Activated gamma-delta T cell (primary cell): ENCODE results near the gene TNXB.
"Not testable (repeated sequence)": the region's sequence is repeated elsewhere in the genome, so short reads cannot be mapped to it uniquely, and the experiment has no call there.

ENCODE experiments used
- DNase-seq: peaks from one replicate; lab custom pipeline; 2025; lab: John Stamatoyannopoulos, UW

Gene TNXB

DNA sequence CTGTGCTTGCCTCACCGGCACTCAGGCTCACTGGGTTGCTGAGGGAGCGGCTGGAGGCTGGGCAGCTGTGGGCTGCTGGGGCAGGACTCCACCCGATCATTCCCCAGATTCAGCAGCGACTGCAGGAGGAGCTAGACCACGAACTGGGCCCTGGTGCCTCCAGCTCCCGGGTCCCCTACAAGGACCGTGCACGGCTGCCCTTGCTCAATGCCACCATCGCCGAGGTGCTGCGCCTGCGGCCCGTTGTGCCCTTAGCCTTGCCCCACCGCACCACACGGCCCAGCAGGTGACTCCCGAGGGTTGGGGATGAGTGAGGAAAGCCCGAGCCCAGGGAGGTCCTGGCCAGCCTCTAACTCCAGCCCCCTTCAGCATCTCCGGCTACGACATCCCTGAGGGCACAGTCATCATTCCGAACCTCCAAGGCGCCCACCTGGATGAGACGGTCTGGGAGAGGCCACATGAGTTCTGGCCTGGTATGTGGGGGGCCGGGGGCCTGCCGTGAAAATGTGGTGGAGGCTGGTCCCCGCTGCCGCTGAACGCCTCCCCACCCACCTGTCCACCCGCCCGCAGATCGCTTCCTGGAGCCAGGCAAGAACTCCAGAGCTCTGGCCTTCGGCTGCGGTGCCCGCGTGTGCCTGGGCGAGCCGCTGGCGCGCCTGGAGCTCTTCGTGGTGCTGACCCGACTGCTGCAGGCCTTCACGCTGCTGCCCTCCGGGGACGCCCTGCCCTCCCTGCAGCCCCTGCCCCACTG is 68.7 kb downstream of the TNXB start:
- not testable (repeated sequence) for DNase-seq

DNA sequence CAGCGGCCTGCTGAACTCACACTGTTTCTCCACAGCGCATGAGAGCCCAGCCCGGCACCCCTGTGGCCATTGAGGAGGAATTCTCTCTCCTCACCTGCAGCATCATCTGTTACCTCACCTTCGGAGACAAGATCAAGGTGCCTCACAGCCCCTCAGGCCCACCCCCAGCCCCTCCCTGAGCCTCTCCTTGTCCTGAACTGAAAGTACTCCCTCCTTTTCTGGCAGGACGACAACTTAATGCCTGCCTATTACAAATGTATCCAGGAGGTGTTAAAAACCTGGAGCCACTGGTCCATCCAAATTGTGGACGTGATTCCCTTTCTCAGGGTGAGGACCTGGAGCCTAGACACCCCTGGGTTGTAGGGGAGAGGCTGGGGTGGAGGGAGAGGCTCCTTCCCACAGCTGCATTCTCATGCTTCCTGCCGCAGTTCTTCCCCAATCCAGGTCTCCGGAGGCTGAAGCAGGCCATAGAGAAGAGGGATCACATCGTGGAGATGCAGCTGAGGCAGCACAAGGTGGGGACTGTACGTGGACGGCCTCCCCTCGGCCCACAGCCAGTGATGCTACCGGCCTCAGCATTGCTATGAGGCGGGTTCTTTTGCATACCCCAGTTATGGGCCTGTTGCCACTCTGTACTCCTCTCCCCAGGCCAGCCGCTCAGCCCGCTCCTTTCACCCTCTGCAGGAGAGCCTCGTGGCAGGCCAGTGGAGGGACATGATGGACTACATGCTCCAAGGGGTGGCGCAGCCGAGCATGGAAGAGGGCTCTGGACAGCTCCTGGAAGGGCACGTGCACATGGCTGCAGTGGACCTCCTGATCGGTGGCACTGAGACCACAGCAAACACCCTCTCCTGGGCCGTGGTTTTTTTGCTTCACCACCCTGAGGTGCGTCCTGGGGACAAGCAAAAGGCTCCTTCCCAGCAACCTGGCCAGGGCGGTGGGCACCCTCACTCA is 69.5 kb downstream of the TNXB start:
- DNase-seq, result not testable (repeated sequence)

DNA sequence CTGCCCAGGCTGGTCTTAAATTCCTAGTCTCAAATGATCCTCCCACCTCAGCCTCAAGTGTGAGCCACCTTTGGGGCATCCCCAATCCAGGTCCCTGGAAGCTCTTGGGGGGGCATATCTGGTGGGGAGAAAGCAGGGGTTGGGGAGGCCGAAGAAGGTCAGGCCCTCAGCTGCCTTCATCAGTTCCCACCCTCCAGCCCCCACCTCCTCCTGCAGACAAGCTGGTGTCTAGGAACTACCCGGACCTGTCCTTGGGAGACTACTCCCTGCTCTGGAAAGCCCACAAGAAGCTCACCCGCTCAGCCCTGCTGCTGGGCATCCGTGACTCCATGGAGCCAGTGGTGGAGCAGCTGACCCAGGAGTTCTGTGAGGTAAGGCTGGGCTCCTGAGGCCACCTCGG is 70.3 kb downstream of the TNXB start:
- not testable (repeated sequence) for DNase-seq

DNA sequence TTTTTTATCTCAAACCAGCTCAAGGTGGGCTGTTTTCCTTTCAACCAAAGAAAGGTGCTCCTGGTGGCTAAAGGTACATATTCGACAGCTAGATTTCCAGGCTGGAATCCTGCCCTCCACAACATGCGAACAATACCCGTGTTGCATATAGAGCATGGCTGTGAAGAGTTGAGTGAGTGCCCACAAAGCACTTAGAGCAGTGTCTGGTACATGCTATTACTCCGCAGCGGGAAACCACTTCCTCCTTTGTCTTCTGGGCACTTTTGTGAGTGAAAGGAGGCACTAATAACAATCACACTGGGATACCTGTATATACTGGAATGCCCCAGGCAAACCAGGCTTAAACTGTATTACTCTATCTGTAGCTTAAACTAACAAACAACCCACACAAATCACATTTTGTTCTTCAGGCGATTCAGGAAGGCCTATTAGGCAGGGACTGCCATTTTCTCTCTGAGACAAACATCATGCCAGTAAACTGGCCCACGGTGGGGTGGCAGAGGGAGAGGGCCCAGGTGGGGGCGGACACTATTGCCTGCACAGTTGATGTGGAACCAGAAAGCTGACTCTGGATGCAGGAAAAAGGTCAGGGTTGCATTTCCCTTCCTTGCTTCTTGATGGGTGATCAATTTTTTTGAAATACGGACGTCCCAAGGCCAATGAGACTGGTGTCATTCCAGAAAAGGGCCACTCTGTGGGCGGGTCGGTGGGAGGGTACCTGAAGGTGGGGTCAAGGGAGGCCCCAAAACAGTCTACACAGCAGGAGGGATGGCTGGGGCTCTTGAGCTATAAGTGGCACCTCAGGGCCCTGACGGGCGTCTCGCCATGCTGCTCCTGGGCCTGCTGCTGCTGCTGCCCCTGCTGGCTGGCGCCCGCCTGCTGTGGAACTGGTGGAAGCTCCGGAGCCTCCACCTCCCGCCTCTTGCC is 71.3 kb downstream of the TNXB start, which contains the start of gene CYP21A2:
TSS of gene CYP21A2 (plus strand) at position 818 of the 927 bp plus-strand sequence. CDS start at position 826, 8 bp downstream.
- not testable (repeated sequence) for DNase-seq

DNA sequence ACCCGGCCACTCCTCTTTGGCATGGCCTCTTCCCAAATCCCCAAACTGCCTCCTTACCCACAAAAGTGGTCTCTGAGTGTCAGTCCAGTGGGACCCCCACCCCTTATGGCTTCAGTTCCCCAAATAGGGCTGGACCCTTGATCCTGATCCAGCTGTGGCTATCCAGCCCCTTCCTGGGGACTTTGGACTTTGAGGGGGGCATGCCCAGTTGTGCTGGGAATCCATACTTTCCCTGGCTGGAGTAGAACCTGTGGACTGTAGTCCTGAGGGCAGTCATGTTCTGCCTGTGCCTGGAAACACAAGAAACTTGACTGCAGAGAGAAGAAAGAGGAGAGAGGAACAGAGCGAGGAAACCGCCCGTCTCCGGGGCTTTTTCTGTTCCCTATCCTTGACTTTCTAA is 72.0 kb downstream of the TNXB start:
- DNase-seq, result not testable (repeated sequence)

DNA sequence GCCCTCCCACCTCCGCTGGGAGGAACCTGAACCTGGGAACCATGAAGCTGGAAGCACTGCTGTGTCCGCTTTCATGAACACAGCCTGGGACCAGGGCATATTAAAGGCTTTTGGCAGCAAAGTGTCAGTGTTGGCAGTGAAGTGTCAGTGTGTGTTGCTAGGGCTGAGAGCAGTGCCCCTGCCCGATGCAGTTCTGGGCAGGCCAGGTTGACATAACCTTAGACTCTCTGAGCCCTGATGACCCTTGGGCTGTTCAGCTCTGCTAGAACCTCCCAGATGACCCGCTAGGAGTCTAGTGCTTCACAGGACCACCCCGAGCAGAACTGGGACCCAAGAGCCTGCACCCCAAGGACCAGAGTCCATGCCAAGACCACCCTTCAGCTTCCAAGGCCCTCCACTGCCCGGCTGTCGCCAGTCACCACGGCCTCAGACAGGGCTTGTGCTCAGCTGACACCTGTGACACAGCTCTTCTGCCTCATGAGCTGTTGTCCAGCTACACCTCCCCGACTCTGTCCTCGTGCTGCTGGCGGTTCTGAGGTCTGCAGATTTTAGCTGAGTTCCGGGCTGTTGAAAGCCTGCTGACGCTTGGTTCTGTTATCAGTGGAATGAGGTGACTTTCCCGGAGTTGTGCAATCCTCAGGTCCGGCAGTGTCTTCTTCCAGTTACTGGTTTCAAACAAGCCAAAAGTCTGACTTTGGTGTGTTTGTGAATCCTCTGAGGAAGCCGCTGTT is 73.7 kb downstream of the TNXB start:
- DNase-seq, result not testable (repeated sequence)

DNA sequence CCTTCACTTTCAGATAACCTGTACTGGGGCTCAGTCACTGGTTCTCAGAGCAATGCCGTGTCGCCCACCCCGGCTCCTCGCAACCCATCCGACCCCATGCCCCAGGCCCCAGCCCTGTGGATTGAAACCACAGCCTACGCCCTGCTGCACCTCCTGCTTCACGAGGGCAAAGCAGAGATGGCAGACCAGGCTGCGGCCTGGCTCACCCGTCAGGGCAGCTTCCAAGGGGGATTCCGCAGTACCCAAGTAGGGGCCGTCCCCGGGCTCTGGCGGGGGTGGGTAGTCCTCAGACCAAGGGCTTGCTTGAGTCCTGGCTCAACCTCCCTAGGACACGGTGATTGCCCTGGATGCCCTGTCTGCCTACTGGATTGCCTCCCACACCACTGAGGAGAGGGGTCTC is 79.6 kb downstream of the TNXB start:
- DNase-seq, result not testable (repeated sequence)

DNA sequence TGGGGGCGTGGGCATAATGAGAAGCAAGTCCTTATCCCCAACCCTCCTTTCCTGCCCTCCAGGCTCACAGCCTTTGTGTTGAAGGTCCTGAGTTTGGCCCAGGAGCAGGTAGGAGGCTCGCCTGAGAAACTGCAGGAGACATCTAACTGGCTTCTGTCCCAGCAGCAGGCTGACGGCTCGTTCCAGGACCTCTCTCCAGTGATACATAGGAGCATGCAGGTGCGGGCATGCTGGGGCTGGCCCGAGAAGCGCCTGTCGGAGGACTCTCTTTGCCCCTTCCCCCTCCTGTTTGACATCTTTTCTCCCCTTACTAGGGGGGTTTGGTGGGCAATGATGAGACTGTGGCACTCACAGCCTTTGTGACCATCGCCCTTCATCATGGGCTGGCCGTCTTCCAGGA is 80.5 kb downstream of the TNXB start:
- DNase-seq, result not testable (repeated sequence)

DNA sequence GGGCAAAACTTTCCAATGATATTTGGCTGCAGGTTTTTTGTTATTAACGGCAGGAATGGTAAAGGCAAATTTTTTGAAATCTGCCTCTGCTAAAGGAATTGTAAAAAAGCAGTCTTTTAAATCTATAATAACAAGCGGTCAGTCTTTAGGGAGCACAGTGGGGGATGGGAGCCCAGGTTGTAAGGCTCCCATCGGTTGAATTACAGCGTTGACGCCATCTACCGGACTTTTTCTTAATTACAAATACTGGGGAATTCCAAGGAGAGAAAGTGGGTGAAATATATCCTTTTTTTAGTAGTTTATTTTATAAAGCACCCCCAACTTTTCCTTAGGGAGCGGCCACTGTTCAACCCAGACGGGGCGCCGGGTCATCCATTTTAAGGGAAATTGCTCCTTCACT is 87.0 kb downstream of the TNXB start:
- not testable (repeated sequence) for DNase-seq

DNA sequence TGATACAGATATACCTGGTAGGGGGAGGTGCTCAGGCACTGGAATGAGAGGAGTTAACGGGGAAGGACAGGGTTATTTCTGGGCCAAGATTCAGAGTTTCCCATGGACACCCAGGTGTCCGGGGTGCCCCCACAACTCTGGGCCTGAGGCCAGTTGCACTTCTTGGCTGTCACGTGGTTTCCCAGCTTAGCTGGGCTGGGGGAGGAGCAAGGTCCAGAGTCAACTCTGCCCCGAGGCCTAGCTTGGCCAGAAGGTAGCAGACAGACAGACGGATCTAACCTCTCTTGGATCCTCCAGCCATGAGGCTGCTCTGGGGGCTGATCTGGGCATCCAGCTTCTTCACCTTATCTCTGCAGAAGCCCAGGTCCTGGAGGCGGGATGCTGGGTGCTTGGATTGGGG is 94.6 kb downstream of the TNXB start, which contains the start of gene C4B:
TSS of gene C4B (plus strand) at position 249 of the 400 bp plus-strand sequence. CDS start at position 300, 51 bp downstream.
- DNase-seq, result not testable (repeated sequence)

DNA sequence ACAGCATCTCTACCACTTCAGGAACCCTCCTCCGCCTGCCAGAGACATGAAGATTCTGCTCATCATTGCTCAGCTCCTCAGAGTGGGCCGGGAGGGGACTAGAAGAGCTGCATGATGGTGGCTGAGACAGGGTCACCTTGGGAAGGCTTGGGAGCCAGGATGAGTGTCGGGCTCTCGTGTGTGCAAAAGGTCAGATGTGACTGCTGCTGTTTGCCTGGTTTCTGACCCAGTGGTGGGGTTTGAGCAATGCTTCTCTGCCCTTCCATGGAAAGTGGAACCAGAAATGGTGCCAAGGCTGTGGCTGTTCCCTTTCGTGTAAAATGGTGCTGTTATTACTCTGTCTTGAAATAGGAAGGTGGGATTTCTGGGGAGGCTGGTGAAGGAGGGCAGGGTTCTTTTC is 95.4 kb downstream of the TNXB start:
- DNase-seq, result not testable (repeated sequence)

DNA sequence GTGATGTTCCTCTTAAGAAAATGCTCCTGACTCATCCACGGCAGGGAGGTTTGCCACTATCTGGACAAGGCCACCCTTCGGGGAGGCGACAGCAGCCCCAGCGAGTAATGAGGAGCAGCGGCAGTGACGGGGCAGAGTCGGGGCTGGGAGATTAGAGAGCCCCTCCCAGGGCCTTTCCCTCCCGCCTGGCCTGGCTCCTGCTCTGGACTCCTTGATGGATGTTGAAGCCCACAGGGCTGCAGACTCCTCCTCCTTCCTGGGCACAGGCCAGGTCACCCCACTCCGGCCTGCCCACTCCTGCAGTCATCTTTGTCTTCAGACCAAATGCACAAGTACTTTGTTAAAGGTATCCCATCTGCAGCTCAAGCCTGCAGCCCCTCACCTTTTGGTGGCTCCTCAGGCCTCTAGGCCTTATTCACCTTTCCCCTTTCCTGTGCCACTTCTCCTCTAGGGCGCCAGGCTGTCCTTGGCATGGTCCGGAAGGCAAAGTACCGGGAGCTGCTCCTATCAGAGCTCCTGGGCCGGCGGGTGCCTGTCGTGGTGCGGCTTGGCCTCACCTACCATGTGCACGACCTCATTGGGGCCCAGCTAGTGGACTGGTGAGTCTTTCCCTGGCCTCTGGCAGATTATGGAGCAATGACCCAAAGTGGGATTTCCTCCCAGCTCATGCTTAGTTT is 96.1 kb downstream of the TNXB start:
- not testable (repeated sequence) for DNase-seq

DNA sequence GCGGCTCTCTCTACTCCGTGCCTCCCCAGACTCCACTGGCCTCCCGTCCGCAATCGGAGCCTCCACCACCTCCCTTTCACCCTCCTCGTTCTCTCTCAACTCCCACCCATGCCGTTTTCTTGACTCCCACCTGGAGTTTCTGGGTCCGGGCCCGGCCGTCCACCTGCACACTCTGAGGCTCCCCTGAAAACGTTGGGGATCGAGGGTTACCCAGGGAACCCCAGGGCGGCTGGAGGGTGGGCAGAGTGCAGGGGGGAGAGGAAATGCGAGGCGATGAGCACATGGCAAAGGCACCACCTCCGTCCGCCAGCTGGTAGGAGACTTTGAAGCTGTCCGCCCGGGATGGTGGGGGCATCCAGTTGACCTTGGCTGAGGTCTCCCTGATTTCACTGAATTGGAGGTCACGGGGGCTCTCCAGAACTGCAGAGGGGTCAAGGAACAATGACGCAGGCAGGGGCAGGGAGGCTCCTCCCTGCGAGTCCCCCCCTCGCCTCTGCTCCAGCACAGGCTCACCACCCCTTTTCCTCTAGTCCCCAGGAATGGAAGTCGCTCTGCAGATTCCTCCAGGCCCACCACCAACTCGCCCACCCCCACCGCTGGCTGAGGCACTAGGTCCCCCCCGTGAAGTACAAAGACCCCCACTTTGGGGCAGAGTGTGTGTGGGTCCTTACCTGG is 98.1 kb downstream of the TNXB start:
- not testable (repeated sequence) for DNase-seq

DNA sequence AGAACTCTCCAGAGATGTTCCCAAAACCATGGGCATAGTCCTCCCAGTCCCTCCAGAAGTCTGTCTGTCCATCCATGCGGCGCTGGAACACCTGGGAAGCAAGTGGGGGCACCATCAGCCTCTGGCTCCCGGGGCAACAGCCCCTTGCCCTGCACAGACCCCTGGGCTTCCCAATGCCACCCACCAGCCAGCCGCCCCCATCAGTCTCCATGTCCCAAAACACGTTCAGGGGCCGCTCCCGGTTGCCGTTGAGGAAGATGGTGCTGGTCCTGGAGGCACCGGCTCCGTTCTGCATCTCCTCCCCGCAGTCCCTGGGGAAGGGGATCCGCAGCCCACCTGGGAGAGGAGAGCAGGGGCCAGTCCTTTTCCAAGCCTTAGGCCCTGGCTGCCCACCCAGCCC is 99.6 kb downstream of the TNXB start:
- not testable (repeated sequence) for DNase-seq

DNA sequence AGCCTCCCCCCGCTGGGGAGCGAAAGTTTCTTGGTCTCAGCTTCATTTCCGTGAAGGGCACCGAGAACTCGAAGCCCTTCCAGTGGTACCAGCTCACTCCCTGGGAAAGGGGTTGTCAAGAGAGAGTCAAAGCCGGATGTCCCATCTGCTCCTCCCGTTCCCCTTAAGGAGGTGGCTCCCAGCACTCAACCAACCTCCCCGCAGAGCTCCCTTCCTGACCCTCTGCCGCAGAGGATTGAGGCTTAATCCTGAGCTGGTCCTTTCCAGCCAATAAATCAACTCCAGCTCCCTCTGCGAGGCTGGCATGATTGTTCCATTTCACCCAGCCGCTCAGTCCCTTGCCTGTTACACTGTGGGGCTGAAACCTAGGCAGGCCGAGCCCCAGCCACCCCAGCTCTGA is 100.5 kb downstream of the TNXB start:
- not testable (repeated sequence) for DNase-seq

DNA sequence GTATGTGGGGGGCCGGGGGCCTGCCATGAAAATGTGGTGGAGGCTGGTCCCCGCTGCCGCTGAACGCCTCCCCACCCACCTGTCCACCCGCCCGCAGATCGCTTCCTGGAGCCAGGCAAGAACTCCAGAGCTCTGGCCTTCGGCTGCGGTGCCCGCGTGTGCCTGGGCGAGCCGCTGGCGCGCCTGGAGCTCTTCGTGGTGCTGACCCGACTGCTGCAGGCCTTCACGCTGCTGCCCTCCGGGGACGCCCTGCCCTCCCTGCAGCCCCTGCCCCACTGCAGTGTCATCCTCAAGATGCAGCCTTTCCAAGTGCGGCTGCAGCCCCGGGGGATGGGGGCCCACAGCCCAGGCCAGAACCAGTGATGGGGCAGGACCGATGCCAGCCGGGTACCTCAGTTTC is 101.1 kb downstream of the TNXB start:
- DNase-seq, result not testable (repeated sequence)

DNA sequence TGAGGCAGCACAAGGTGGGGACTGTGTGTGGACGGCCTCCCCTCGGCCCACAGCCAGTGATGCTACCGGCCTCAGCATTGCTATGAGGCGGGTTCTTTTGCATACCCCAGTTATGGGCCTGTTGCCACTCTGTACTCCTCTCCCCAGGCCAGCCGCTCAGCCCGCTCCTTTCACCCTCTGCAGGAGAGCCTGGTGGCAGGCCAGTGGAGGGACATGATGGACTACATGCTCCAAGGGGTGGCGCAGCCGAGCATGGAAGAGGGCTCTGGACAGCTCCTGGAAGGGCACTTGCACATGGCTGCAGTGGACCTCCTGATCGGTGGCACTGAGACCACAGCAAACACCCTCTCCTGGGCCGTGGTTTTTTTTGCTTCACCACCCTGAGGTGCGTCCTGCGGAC is 102.1 kb downstream of the TNXB start:
- not testable (repeated sequence) for DNase-seq

DNA sequence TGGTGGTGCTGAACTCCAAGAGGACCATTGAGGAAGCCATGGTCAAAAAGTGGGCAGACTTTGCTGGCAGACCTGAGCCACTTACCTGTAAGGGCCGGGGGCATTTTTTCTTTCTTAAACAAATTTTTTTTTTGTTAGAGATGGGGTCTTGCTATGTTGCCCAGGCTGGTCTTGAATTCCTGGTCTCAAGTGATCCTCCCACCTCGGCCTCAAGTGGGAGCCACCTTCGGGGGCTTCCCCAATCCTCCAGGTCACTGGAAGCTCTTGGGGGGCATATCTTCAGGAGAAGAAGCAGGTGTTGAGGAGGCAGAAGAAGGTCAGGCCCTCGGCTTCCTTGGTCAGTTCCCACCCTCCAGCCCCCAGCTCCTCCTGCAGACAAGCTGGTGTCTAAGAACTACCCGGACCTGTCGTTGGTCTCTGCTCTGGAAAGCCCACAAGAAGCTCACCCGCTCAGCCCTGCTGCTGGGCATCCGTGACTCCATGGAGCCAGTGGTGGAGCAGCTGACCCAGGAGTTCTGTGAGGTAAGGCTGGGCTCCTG is 103.1 kb downstream of the TNXB start:
- DNase-seq, result not testable (repeated sequence)

DNA sequence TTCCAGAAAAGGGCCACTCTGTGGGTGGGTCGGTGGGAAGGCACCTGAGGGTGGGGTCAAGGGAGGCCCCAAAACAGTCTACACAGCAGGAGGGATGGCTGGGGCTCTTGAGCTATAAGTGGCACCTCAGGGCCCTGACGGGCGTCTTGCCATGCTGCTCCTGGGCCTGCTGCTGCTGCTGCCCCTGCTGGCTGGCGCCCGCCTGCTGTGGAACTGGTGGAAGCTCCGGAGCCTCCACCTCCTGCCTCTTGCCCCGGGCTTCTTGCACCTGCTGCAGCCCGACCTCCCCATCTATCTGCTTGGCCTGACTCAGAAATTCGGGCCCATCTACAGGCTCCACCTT is 103.6 kb downstream of the TNXB start:
- not testable (repeated sequence) for DNase-seq
